Measurements from ENCODE around the gene GRIP1.

The GRIP1 gene

GRCh38 chr12:66380769-66381535 is 297.9 kb downstream of the GRIP1 start:
- no peak for DNase-seq

DNA sequence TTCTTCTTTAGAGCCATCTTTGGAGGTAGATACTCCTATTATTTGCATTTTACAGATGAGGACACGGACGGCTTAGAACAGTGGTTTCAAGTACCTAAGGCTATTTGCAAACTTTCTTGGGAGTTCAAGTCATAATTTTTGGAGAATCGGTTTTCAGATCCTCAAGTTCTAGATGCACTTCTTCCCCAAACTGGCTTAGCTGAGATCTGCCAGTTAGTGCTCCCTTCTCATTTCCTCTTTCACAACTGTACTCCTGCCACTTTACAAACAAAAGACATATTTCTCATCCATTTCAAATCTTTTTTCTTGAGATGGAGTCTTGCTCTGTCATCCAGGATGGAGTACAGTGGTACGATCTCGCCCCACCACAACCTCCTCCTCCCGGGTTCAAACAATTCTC is 299.3 kb downstream of the GRIP1 start:
- no peak for DNase-seq

- DNase-seq, result peak in 1 of 5 experiments; percentile 3
These were observed 303.3 kb downstream of the GRIP1 start for GRCh38 chr12:66375560-66375959.

DNA sequence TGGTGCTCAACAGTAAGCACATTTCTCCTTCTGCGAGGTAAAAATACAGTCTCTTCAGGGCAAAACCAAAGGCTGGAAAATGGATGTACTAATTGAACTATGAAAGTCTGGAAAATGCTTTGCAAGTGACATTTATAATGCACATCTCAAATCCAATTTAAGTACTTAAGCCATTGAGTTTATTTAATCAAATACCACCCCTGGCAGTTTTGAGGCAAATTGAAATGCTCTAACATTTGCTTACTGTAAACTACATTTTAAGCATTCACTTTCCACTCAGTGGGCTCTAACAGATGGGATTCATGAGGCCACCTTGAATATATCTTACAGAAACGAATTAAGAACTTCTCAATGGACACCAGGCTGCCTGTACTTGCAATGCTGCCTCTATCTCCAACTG is 306.9 kb downstream of the GRIP1 start:
- DNase-seq, result no peak

DNA sequence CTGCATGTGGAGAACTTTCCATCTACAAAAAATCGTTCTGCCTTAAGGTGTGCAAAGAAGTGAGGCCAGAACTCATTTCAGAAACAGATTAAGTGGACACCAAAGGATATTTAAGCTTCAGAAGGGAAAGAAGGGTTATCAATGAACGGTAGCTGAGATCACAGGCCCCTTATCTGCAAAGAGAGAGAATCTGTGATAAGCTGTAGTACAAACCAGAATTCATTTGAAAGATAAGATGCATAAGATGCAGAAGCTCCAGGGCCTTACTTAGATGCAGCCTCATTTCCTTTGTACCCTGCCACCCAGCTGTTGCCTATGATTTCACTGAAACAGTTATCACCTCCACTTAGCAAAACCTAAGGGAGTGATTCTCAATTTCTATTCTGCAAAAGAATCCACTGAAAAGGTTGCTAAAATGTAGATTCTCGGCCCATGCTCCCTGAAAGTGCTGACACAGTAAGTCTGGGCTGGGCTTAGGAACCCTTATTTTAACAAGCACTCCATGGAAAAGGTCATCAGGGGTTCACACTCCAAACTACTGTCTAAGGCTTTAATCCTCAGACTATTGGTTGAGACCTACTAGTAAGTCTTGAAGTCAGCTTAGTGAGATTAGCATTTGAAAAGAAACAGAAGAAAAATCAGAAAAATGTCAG is 311.7 kb downstream of the GRIP1 start:
- DNase-seq, result peak in 1 of 5 experiments; percentile 37

- DNase-seq, result no peak
These were observed 313.0 kb downstream of the GRIP1 start for GRCh38 chr12:66365718-66366490.

GRCh38 chr12:66361703-66362102 is 317.2 kb downstream of the GRIP1 start:
- DNase-seq, result no peak

- DNase-seq, result no peak
These were observed 319.6 kb downstream of the GRIP1 start for GRCh38 chr12:66359300-66359699.

DNA sequence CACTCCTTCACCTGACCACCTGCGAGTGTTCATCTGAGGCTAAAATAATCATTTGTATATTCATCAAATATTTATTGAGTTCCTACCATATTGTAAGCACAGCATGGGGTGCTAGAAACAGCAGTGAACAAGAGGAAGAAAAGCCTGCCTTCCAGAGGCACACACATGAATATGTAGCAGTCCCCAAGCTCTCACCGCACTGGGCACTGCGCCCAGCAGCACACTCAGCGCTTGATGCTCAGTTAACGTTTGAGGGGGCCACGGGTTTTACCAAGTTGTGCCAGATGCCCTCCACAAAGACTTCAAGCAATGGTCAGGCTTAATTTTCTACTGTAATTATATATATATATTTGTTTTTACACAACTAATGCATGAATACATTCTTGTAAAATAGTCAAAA is 324.6 kb downstream of the GRIP1 start:
- DNase-seq, result no peak

- DNase-seq, result no peak
These were observed 326.0 kb downstream of the GRIP1 start for GRCh38 chr12:66352899-66353298.

DNA sequence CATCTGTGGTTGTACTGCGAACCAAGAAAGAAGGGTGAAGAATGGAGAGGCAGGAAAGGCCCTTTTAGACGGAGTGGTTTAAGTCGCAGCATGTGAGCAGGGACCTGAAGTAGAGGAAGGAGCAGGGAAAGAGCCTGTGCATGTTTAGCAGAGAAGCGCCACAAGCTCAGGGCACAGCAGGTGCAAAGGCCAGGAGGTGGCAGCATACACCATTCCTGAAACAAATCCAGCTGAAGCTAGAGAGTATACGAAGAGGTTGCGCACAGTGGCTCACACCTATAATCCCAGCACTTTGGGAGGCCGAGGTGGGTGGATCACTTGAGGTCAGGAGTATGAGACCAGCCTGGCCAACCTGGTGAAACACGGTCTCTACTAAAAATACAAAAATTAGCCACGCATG is 326.7 kb downstream of the GRIP1 start:
- DNase-seq, result peak in 1 of 5 experiments; percentile 22

DNA sequence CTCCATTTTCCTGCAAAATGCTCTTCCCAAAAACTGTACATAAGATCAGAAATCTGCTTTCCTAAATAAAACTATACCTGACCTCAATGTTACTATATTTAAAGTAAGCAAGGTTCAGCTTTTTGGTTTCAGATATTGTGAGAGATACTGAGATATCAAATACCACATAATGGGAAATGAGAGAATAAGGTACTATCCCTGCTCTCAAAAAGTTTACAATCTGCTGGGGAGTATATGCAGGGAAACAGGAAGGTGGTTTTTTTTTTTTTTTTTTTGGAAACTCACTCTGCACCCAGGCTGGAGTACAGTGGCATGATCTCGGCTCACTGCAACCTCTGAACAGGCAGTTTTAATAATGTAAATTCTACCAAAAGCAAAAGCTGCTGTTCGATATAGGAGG is 327.6 kb downstream of the GRIP1 start:
- DNase-seq, result no peak

DNA sequence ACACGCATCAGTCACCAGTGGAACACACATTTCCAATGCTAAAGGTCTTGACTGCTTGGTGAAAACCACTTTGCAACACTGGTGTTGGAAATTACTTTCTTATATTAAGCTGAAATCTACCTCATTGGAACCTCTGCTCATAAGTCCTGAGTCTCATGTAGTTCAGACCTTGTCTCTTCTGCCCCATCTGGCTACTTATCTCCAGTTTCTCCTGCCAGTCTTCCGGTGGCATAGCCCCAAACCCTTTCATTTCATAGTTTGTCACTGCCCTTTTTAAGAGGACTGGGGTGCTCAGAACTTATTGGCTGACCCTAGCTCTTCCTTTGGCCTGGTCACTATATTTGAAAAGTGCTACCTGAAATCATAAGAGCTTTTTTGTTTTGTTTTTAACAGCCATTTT is 332.9 kb downstream of the GRIP1 start:
- DNase-seq, result no peak

- peak in 1 of 5 experiments; percentile 64 for DNase-seq
These were observed 333.7 kb downstream of the GRIP1 start for GRCh38 chr12:66345212-66345611.

- DNase-seq, result no peak
These were observed 337.8 kb downstream of the GRIP1 start for GRCh38 chr12:66341126-66341525.

GRCh38 chr12:66340131-66340530 is 338.7 kb downstream of the GRIP1 start:
- DNase-seq, result no peak

DNA sequence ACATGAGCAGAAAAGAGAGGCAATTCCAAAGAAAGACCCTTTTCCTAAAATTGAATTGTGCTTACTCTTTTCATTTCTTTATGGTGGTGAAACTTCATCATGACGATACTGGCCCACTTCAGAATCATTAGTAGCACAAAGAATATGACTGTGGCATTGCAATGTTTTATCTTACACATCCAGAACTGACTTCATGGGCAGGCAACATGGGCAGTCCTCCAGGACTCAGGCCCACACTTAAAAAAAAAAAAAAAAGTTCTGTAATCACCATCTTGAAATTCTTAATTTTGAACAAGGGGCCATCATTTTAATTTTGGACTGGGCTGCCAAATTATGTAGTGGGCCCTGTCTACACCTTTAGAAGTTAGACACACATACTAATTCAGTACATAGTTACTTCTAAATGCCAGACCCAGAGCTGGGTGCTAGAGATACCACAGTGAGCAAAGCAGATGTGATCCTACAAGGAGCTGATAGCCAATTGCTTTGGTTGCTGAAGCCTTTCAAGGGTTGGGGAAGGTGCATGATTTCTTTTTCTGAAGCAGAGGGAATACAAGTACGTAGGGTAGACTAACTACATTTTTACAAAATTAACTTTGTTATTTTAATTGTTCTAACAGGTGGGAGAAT is 341.4 kb downstream of the GRIP1 start:
- no peak for DNase-seq

GRCh38 chr12:66335746-66336145 is 343.1 kb downstream of the GRIP1 start:
- no peak for DNase-seq

DNA sequence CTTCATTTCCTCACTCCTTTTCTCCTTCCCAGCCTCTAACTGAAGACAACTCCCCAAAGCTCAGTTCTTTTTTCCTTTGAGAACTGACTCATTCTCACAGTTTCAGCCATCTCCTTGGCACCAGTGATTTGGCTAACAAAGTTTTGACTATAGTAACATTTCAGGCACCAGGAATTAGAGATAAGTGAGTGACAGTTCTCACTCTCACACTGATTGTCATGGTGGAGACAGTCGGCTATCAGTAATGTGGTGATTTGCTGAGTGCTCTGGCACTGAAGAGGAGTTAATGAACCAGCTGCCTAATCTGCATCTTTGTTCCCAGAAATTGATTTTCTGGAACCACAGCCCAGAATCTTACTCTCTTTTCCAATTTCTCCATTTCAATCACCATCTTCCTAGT is 347.1 kb downstream of the GRIP1 start:
- DNase-seq, result no peak

DNA sequence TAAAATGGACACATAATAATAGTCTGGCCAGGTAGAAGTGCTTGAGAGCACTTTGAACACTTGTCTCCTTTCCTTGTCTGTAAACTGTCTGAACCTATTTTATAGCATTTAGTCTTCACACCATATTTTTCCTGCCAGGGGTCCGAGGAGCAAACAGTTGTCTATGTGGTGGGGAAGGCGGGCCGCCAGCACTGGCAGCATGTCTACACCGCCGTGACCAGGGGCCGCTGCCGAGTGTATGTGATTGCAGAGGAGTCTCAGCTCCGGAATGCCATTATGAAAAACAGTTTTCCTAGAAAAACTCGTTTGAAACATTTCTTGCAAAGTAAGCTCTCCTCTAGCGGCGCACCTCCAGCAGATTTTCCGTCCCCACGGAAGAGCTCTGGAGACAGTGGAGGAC is 347.9 kb downstream of the GRIP1 start:
- DNase-seq, result no peak

- DNase-seq, result no peak
These were observed 348.9 kb downstream of the GRIP1 start for GRCh38 chr12:66329941-66330340.

DNA sequence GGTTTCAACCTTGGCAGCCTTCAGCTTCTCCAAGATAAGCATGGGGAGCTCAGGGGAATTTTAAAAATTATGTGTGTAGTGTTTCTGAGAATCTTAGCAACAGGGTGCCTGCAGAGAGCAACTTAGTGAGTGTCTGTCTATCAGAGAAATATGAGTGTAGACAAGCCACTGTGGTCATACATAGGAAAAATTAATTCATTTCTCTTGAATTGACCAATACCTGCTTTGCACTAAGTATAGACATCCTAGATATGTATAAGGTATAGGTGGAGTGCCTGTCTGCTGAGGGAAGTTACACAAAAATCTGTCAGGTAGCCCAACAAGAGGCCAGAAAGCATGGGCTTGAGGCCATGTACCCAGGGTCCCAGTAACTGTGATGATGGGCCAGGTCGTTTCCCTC is 355.9 kb downstream of the GRIP1 start:
- no peak for DNase-seq

DNA sequence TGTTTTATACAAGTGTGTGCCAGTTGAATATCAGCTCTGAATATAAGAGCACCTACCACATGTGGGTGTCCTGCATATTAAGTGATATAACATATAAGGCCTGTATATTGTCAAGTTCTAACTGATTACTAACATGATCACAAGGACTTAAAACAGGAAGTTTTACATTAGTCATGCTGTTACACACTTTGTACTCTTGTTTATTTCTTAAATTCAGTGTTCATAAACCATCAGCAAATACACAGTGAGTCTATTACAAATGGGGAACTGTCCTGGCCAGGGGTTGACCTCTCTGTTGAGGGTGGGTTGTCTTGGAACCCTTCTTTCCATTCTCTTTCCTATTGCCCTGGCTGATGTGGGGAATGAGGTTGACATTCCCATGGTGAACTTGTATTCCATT is 357.4 kb downstream of the GRIP1 start:
- DNase-seq, result no peak
